AG10803 (cell line): ENCODE results near the gene RGS6.

Experiments used
- DNase-seq: peaks from one replicate; pipeline ENCODE4 v3.0.0; 2010; ENCODE audit warnings: low read depth
- H3K4me3 ChIP-seq: 2 replicates; pipeline ENCODE4 v1.5.1; 2011; ENCODE audit warnings: mild to moderate bottlenecking, low read length, control low read depth
- CTCF ChIP-seq: conservative IDR thresholded peaks from 2 replicates; pipeline ENCODE4 v1.5.1; 2011; ENCODE audit warnings: mild to moderate bottlenecking, low read length, control low read depth, inconsistent platforms

The RGS6 gene

GRCh38 chr14:72538387-72538786 lies 606.2 kb downstream of the RGS6 start:
- DNase-seq, result no peak

GRCh38 chr14:72539661-72540315 lies 607.6 kb downstream of the RGS6 start:
- no peak for DNase-seq
- H3K4me3 ChIP-seq, result no peak overlapping the region
- no peak for TF ChIP-seq CTCF

More at GRCh38 chr14:72538387-72538786, 606.2 kb downstream of the RGS6 start:
- TF ChIP-seq CTCF, result no peak
- H3K4me3 ChIP-seq, result no peak overlapping the region

- H3K4me3 ChIP-seq, result no peak overlapping the region
- TF ChIP-seq CTCF, result no peak
- DNase-seq, result no peak
These were observed 608.6 kb downstream of the RGS6 start for GRCh38 chr14:72540836-72541235.

- DNase-seq, result no peak
- TF ChIP-seq CTCF, result no peak
- no peak overlapping the region for H3K4me3 ChIP-seq
These were observed 609.3 kb downstream of the RGS6 start for GRCh38 chr14:72541546-72541945.

GRCh38 chr14:72543341-72543740 lies 611.1 kb downstream of the RGS6 start:
- no peak for TF ChIP-seq CTCF
- no peak overlapping the region for H3K4me3 ChIP-seq
- peak; percentile 42 for DNase-seq

GRCh38 chr14:72544615-72545387 lies 612.6 kb downstream of the RGS6 start:
- no peak overlapping the region for H3K4me3 ChIP-seq
- TF ChIP-seq CTCF, result no peak
- DNase-seq, result peak; percentile 13
